K562 (cell line): ENCODE measurements around the gene BMI1. TPM values are rescaled to one million over a fixed set of nuclear protein-coding genes. Genes with fewer than 3 reads are reported as not detected.

Experiments
- AFF1 ChIP-seq, 2 experiments: fragments of 450-650 bp; IDR thresholded peaks; 2 replicates each; pipeline ENCODE4 v1.6.1; 2018; ENCODE audit warnings: mild to moderate bottlenecking in 2 of 2, low read depth in 1 of 2; ENCODE audit not compliant: partially characterized antibody in 2 of 2
- ARID1B ChIP-seq: fragments of 450-650 bp; IDR thresholded peaks from 2 replicates; pipeline ENCODE4 v1.6.1; 2016; ENCODE audit warnings: antibody characterized with exemption, mild to moderate bottlenecking, inconsistent platforms
- POLR2H ChIP-seq: IDR thresholded peaks from 2 replicates; pipeline ENCODE4 v1.6.1; 2016; ENCODE audit warnings: missing genetic modification characterization, low read depth, mild to moderate bottlenecking, control low read depth, missing compliant biosample characterization, moderate library complexity
- SMARCA4 ChIP-seq: fragments of 450-650 bp; IDR thresholded peaks from 2 replicates; pipeline ENCODE4 v1.6.1; 2016
- TAF7 ChIP-seq: fragments of 450-650 bp; IDR thresholded peaks from 2 replicates; pipeline ENCODE4 v1.6.1; 2016; ENCODE audit warnings: missing genetic modification characterization, missing compliant biosample characterization
- WHSC1 ChIP-seq: IDR thresholded peaks from one replicate; pipeline ENCODE4 v1.6.1; 2012; ENCODE audit warnings: low read length, control low read depth, inconsistent platforms
- polyA plus RNA-seq, 8 experiments: library from polyadenylated mRNA; depleted of rRNA in 4 of 8; stranded (reverse) in 5 of 8; unstranded in 3 of 8; fragments of >200 nt; fragmentation: Nextera tagmentation in 2 of 8; fragmentation: Illumina TruSeq in 1 of 8; extraction: Ambion mirVana in 2 of 8; extraction: Trizol in 1 of 8; gene quantifications; 2 replicates each; pipeline versions ENCODE4 v1.2.1 to v1.2.3, GENCODE V29; 2011 to 2014; ENCODE audit warnings: inconsistent platforms in 1 of 8, missing spikeins in 1 of 8
- total RNA-seq, 7 experiments: library from RNA; depleted of rRNA in 6 of 7; stranded (reverse); fragments of >200 nt in 6 of 7; fragmentation: Illumina TruSeq in 2 of 7; extraction: Trizol in 2 of 7; gene quantifications; 2 replicates each; pipeline versions ENCODE4 v1.2.1 to v1.2.3, GENCODE V29; 2011 to 2021; ENCODE audit warnings: low replicate concordance in 1 of 7

Gene BMI1
- total and polyA plus RNA-seq, 9 of the 15 experiments (the other 6 are each of a cell fraction or from before 2014, with no cell fraction given) = 21.4 to 103 (median 70.8) TPM

GRCh38 chr10:22339761-22340328 lies 18.9 kb downstream of the BMI1 start (continued):
- no peak for TF ChIP-seq WHSC1
- TF ChIP-seq ARID1B = peak; percentile 29; the same call in 1 of the 2 replicates
- TF ChIP-seq POLR2H (tag) = peak; percentile 77; the same call in 1 of the 2 replicates
- TF ChIP-seq AFF1 (IDR thresholded peaks at IDR 0.05; ENCODE audit: low read depth in 1 of 2, partially characterized antibody in 2 of 2) = peak in 1 of 2 experiments; percentile 41
- TF ChIP-seq SMARCA4 = peak; percentile 71
- TF ChIP-seq TAF7 = peak; percentile 75
- TF ChIP-seq, all 486 proteins: peak for 18
